HepG2 (cell line): Measurements from ENCODE around the gene CLDN11. TPM values are rescaled to one million over a fixed set of nuclear protein-coding genes. Genes with fewer than 3 reads are reported as not detected.

Experiments
- AHR ChIP-seq: IDR thresholded peaks from 2 replicates; pipeline ENCODE4 v1.6.1; 2018; ENCODE audit warnings: missing genetic modification reagents, missing compliant biosample characterization
- KDM4B ChIP-seq: sonication (generic); formaldehyde crosslinking; IDR thresholded peaks from 2 replicates; pipeline ENCODE4 v1.4.0; 2020; ENCODE audit warnings: missing genetic modification reagents
- MTF1 ChIP-seq: sonication (generic); formaldehyde crosslinking; IDR thresholded peaks from 2 replicates; pipeline ENCODE4 v1.5.0; 2020; ENCODE audit warnings: missing genetic modification reagents
- POLR2G ChIP-seq: fragments of 200-400 bp; formaldehyde crosslinking; IDR thresholded peaks from 2 replicates; pipeline ENCODE4 v1.6.1; 2018; ENCODE audit warnings: mild to moderate bottlenecking, low read depth, low read length, moderate library complexity
- RFXANK ChIP-seq: IDR thresholded peaks from 2 replicates; pipeline ENCODE4 v1.6.1; 2016
- SOX13 ChIP-seq, 3 experiments: fragments of 450-650 bp in 1 of 3; sonication (generic) in 1 of 3; formaldehyde crosslinking in 1 of 3; IDR thresholded peaks in 2 of 3; conservative IDR thresholded peaks in 1 of 3; 2 replicates each; pipeline versions ENCODE4 v1.5.0 to v1.6.1; 2016 to 2020; ENCODE audit warnings: antibody characterized with exemption in 1 of 3, mild to moderate bottlenecking in 1 of 3, missing compliant biosample characterization in 1 of 3, missing genetic modification reagents in 1 of 3, moderate library complexity in 1 of 3
- SP2 ChIP-seq: sonication (generic); formaldehyde crosslinking; IDR thresholded peaks from 2 replicates; pipeline ENCODE4 v1.5.1; 2020; ENCODE audit warnings: mild to moderate bottlenecking, missing genetic modification reagents
- TCF7L2 ChIP-seq: IDR thresholded peaks from 2 replicates; pipeline ENCODE4 v1.6.1; 2011; ENCODE audit warnings: mild to moderate bottlenecking, low read depth, low read length, moderate library complexity
- YEATS4 ChIP-seq: sonication (generic); formaldehyde crosslinking; IDR thresholded peaks from 2 replicates; pipeline ENCODE4 v1.4.0; 2020; ENCODE audit warnings: missing genetic modification reagents, borderline replicate concordance
- ZFY ChIP-seq: sonication (generic); formaldehyde crosslinking; IDR thresholded peaks from 2 replicates; pipeline ENCODE4 v1.4.0; 2020; ENCODE audit warnings: missing genetic modification reagents
- ZNF274 ChIP-seq: sonication (generic); formaldehyde crosslinking; IDR thresholded peaks from 2 replicates; pipeline ENCODE4 v1.5.1; 2020; ENCODE audit warnings: mild to moderate bottlenecking, missing genetic modification reagents
- ZNF276 ChIP-seq: sonication (generic); formaldehyde crosslinking; IDR thresholded peaks from 2 replicates; pipeline ENCODE4 v1.4.0; 2020; ENCODE audit warnings: mild to moderate bottlenecking, low read depth, missing genetic modification reagents
- ZNF337 ChIP-seq: sonication (generic); formaldehyde crosslinking; IDR thresholded peaks from 2 replicates; pipeline ENCODE4 v1.5.1; 2020; ENCODE audit warnings: missing genetic modification reagents, low read depth, mild to moderate bottlenecking, borderline replicate concordance
- ZNF343 ChIP-seq: sonication (generic); formaldehyde crosslinking; IDR thresholded peaks from 2 replicates; pipeline ENCODE4 v1.4.0; 2020; ENCODE audit warnings: mild to moderate bottlenecking, missing genetic modification reagents
- ZNF430 ChIP-seq: sonication (generic); formaldehyde crosslinking; IDR thresholded peaks from 2 replicates; pipeline ENCODE4 v1.9.0; 2021; ENCODE audit warnings: mild to moderate bottlenecking, missing genetic modification reagents
- ZNF562 ChIP-seq: sonication (generic); formaldehyde crosslinking; IDR thresholded peaks from 2 replicates; pipeline ENCODE4 v1.8.0; 2022; ENCODE audit warnings: missing genetic modification reagents, borderline replicate concordance
- ZNF619 ChIP-seq: sonication (generic); formaldehyde crosslinking; IDR thresholded peaks from 2 replicates; pipeline ENCODE4 v1.4.0; 2020; ENCODE audit warnings: mild to moderate bottlenecking, missing genetic modification reagents
- ZNF737 ChIP-seq: sonication (generic); formaldehyde crosslinking; IDR thresholded peaks from 2 replicates; pipeline ENCODE4 v1.5.0; 2020; ENCODE audit warnings: missing genetic modification reagents, mild to moderate bottlenecking, borderline replicate concordance
- polyA plus RNA-seq, 8 experiments: library from polyadenylated mRNA; depleted of rRNA in 3 of 8; stranded (reverse) in 7 of 8; unstranded in 1 of 8; fragments of >200 nt; fragmentation: Illumina TruSeq in 4 of 8; extraction: Trizol in 4 of 8; gene quantifications; 2 replicates each; pipeline versions ENCODE4 v1.2.1 to v1.2.3, GENCODE V29; 2011 to 2016; ENCODE audit warnings: low read depth in 4 of 8, missing spikeins in 1 of 8, mixed read lengths in 1 of 8; ENCODE audit not compliant: insufficient read depth in 1 of 8
- total RNA-seq, 5 experiments: library from RNA; depleted of rRNA; stranded (reverse); fragments of >200 nt; fragmentation: Illumina TruSeq; extraction: Trizol; gene quantifications; 2 replicates each; pipeline ENCODE4 v1.2.3, GENCODE V29; 2016; ENCODE audit warnings: low read depth in 1 of 5
- TF ChIP-seq, protein P1 (sequence below): sonication (generic); formaldehyde crosslinking; IDR thresholded peaks from 2 replicates; pipeline ENCODE4 v1.5.0; 2020; ENCODE audit warnings: mild to moderate bottlenecking, missing genetic modification reagents
- TF ChIP-seq, protein P2 (sequence below): sonication (generic); formaldehyde crosslinking; IDR thresholded peaks from 2 replicates; pipeline ENCODE4 v1.4.0; 2020; ENCODE audit warnings: missing genetic modification reagents, borderline replicate concordance

Gene CLDN11
- total and polyA plus RNA-seq, 2 of the 13 experiments (the other 11 are each of a cell fraction or from before 2014, with no cell fraction given): 4.2 to 4.9 TPM

DNA sequence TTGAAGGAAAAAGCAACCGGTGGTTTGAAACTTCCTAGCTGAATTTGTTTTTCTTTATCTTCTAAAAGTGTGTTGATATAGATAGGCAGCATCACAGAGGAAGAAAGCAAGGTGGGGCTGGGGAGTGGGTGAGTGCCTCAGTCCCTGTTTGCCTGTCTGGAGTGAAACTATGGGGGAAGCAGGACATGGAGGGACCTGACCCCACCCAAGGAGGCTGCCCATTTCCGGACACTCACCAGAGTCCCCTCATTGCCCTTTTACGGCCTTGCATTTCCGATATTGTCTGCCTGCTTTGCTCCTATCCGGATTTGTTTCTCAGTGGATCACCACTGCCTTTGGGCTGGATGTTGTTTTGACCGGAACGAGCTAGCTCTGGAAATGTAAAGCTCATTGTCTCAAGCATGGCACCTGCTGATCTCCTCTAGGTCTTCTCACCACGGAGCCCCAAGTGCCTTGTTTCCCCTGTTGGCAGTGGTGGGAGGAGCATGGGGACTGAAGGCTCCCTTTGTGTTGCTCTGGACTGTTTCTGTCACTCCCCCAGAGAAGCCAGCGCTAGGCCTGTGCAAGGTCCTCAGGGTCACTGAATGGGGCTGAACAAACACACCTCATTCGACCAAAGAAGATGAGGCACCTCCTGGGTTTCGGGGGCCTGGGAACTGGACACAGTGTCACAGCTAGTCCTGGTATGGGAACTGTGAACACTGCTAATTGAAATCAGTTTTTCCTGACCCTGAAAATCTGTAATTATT, 7.0 kb downstream of the CLDN11 start (continued):
- TF ChIP-seq, protein P1, sequence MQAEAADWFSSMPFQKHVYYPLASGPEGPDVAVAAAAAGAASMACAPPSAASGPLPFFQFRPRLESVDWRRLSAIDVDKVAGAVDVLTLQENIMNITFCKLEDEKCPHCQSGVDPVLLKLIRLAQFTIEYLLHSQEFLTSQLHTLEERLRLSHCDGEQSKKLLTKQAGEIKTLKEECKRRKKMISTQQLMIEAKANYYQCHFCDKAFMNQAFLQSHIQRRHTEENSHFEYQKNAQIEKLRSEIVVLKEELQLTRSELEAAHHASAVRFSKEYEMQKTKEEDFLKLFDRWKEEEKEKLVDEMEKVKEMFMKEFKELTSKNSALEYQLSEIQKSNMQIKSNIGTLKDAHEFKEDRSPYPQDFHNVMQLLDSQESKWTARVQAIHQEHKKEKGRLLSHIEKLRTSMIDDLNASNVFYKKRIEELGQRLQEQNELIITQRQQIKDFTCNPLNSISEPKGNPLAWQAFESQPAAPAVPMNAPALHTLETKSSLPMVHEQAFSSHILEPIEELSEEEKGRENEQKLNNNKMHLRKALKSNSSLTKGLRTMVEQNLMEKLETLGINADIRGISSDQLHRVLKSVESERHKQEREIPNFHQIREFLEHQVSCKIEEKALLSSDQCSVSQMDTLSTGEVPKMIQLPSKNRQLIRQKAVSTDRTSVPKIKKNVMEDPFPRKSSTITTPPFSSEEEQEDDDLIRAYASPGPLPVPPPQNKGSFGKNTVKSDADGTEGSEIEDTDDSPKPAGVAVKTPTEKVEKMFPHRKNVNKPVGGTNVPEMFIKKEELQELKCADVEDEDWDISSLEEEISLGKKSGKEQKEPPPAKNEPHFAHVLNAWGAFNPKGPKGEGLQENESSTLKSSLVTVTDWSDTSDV (CRISPR knock-in tag): no peak
- TF ChIP-seq MTF1 (CRISPR knock-in tag): no peak
- peak; percentile 90 for TF ChIP-seq POLR2G
- TF ChIP-seq ZNF337: 0 out of 2 replicates have a peak, but pooled peaks have one; percentile 52
- peak; percentile 72; the same call in 1 of the 2 replicates for TF ChIP-seq ZNF343 (CRISPR knock-in tag)
- peak; percentile 78 for TF ChIP-seq ZFY (CRISPR knock-in tag)
- 0 out of 2 replicates have a peak, but pooled peaks have one; percentile 58 for TF ChIP-seq ZNF619 (CRISPR knock-in tag)
- 0 out of 2 replicates have a peak, but pooled peaks have one; percentile 56 for TF ChIP-seq SOX13 (IDR thresholded peaks at IDR 0.05)
- TF ChIP-seq SOX13 (CRISPR knock-in tag; conservative IDR thresholded peaks at IDR 0.05 in 1 of 2, IDR thresholded peaks at IDR 0.05 in 1 of 2): peak in 1 of 2 experiments; percentile 82; a peak in 2 of 4 replicates
- TF ChIP-seq YEATS4 (CRISPR knock-in tag): peak; percentile 40; the same call in 1 of the 2 replicates
- TF ChIP-seq ZNF274 (CRISPR knock-in tag): peak; percentile 67; the same call in 1 of the 2 replicates
- no peak for TF ChIP-seq ZNF276
- TF ChIP-seq AHR: no peak
- TF ChIP-seq SP2 (CRISPR knock-in tag): no peak
- TF ChIP-seq ZNF737 (CRISPR knock-in tag): no peak
- TF ChIP-seq, protein P2, sequence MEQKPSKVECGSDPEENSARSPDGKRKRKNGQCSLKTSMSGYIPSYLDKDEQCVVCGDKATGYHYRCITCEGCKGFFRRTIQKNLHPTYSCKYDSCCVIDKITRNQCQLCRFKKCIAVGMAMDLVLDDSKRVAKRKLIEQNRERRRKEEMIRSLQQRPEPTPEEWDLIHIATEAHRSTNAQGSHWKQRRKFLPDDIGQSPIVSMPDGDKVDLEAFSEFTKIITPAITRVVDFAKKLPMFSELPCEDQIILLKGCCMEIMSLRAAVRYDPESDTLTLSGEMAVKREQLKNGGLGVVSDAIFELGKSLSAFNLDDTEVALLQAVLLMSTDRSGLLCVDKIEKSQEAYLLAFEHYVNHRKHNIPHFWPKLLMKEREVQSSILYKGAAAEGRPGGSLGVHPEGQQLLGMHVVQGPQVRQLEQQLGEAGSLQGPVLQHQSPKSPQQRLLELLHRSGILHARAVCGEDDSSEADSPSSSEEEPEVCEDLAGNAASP: peak; percentile 38; the same call in 1 of the 2 replicates
- TF ChIP-seq TCF7L2: no peak
- TF ChIP-seq RFXANK: no peak; the same call in 1 of the 2 replicates
- TF ChIP-seq ZNF430 (CRISPR knock-in tag): peak; percentile 56; the same call in 1 of the 2 replicates
- TF ChIP-seq KDM4B (CRISPR knock-in tag): no peak
- TF ChIP-seq ZNF562: no peak
